A673 (cell line): ENCODE measurements around the gene KLHL11. TPM values are rescaled to one million over a fixed set of nuclear protein-coding genes. Genes with fewer than 3 reads are reported as not detected.

ENCODE experiments used
- total RNA-seq: library from RNA; stranded (reverse); gene quantifications from 2 replicates; pipeline ENCODE4 v1.2.3, GENCODE V29; 2021

Gene KLHL11
- total RNA-seq, 1 experiment from 2014 or later = 12.0 TPM

Other genes with a start within 250 kb of the KLHL11 start
- gene KRT17, start 240.8 kb downstream of the KLHL11 start, total RNA-seq = 54.1 and 82.2 TPM in 2 replicates
- 504 and 524 TPM in 2 replicates for gene EIF1, start 176.5 kb downstream of the KLHL11 start, total RNA-seq
- gene GAST, start 153.1 kb downstream of the KLHL11 start, total RNA-seq = not detected in 2 replicates
- 1.4 and 1.5 TPM in 2 replicates for gene HAP1, start 130.8 kb downstream of the KLHL11 start, total RNA-seq
- 15.7 and 25.2 TPM in 2 replicates for gene JUP, start 78.7 kb downstream of the KLHL11 start, total RNA-seq
- 5.9 and 6.6 TPM in 2 replicates for gene P3H4, start 53.5 kb downstream of the KLHL11 start, total RNA-seq
- gene FKBP10, start 52.4 kb downstream of the KLHL11 start, total RNA-seq = 30.0 and 43.6 TPM in 2 replicates
- 46.7 and 50.7 TPM in 2 replicates for gene NT5C3B, start 29.2 kb downstream of the KLHL11 start, total RNA-seq
- not detected in 2 replicates for gene KLHL10, start 27.6 kb downstream of the KLHL11 start, total RNA-seq
- 175 and 191 TPM in 2 replicates for gene ACLY, start 53.5 kb upstream of the KLHL11 start, total RNA-seq
- 0.97 and 1.8 TPM in 2 replicates for gene ODAD4, start 65.2 kb upstream of the KLHL11 start, total RNA-seq
- 55.5 and 55.6 TPM in 2 replicates for gene CNP, start 101.4 kb upstream of the KLHL11 start, total RNA-seq
- gene DNAJC7, start 152.0 kb upstream of the KLHL11 start, total RNA-seq = 77.4 and 94.6 TPM in 2 replicates
- 25.4 and 28.7 TPM in 2 replicates for gene NKIRAS2, start 154.7 kb upstream of the KLHL11 start, total RNA-seq
- 0.41 and 0.72 TPM in 2 replicates for gene C17orf113, start 185.2 kb upstream of the KLHL11 start, total RNA-seq
- gene ZNF385C, start 233.1 kb upstream of the KLHL11 start, total RNA-seq = 0.15 and 0.17 TPM in 2 replicates
- 2.1 and 3.3 TPM in 2 replicates for gene DHX58, start 247.3 kb upstream of the KLHL11 start, total RNA-seq